HepG2 (cell line): ENCODE data around the gene TRAPPC1. TPM values are rescaled to one million over a fixed set of nuclear protein-coding genes. Genes with fewer than 3 reads are reported as not detected.

Experiments
- ATAC-seq: fragments of 200-7000 bp; cut with Tn5 transposase; 3 replicates; pipeline ENCODE4 v1.9.1; 2020; ENCODE audit warnings: mild to moderate bottlenecking, moderate library complexity
- BruUV-seq: library from RNA; stranded (reverse); fragments of 400-500 nt; replicated peaks from 2 replicates; lab custom pipeline; 2021; lab: Mats Ljungman, UMichigan
- CTCF ChIA-PET: fragments of 300-600 bp; formaldehyde crosslinking; extraction: SDS; loops from one replicate; lab custom pipeline; 2021; ENCODE audit warnings: low total read pairs, inconsistent platforms, low intra/inter-chr PET ratio; lab: Yijun Ruan, JAX
- POLR2A ChIA-PET: fragments of 350-600 bp; sonication (Branson Sonifier 250); formaldehyde crosslinking; loops from one replicate; lab custom pipeline; 2020; ENCODE audit warnings: antibody characterized with exemption, inconsistent platforms; lab: Yijun Ruan, JAX
- DNase-seq: peaks from one replicate; pipeline ENCODE4 v3.0.0-alpha.2; 2015; ENCODE audit warnings: low spot score
- FAIRE-seq: peaks from 3 replicates; lab custom pipeline; 2011; peaks lifted over from hg19 to GRCh38; lab: Jason Lieb, UNC
- H2AFZ ChIP-seq: one replicate; pipeline ENCODE4 v1.6.1; 2011; ENCODE audit warnings: low read length, inconsistent platforms
- H3K27ac ChIP-seq: fragments of 300-600 bp; 3 replicates; pipeline ENCODE4 v1.8.0; 2011; ENCODE audit warnings: mixed run types, mild to moderate bottlenecking, mixed read lengths, low read length, inconsistent platforms; ENCODE audit not compliant: insufficient read depth; ENCODE audit errors: extremely low read length
- H3K27me3 ChIP-seq, 2 experiments: fragments of 200-600 bp in 1 of 2; 2 replicates in 1 of 2; 3 replicates in 1 of 2; pipeline versions ENCODE4 v1.6.0 to v1.8.0; 2011; ENCODE audit warnings: low read length in 2 of 2, mild to moderate bottlenecking in 2 of 2, moderate library complexity in 2 of 2, inconsistent platforms in 1 of 2; ENCODE audit not compliant: insufficient read depth in 2 of 2, control insufficient read depth in 1 of 2
- H3K36me3 ChIP-seq, 2 experiments: fragments of 200-600 bp in 1 of 2; replicated peaks in 1 of 2; 2 replicates in 1 of 2; 3 replicates in 1 of 2; pipeline versions ENCODE4 v1.5.1 to v1.8.0; 2011; ENCODE audit warnings: low read length in 2 of 2, inconsistent platforms in 1 of 2; ENCODE audit not compliant: insufficient read depth in 2 of 2, control insufficient read depth in 1 of 2
- H3K4me1 ChIP-seq: 2 replicates; pipeline ENCODE4 v1.5.1; 2012; ENCODE audit warnings: low read length, inconsistent platforms; ENCODE audit not compliant: insufficient read depth
- H3K4me2 ChIP-seq: 2 replicates; pipeline ENCODE4 v1.6.0; 2011; ENCODE audit warnings: low read depth, low read length, inconsistent platforms
- H3K4me3 ChIP-seq, 3 experiments: fragments of 200-600 bp in 1 of 3; sonication (generic), shearing (Covaris generic) in 1 of 3; replicated peaks in 1 of 3; 2 replicates each; pipeline ENCODE4 v1.5.1; 2011 to 2016; ENCODE audit warnings: low read length in 3 of 3, inconsistent platforms in 2 of 3, low read depth in 2 of 3, mild to moderate bottlenecking in 2 of 3, control low read depth in 1 of 3, mixed read lengths in 1 of 3; ENCODE audit not compliant: insufficient read depth in 1 of 3
- H3K79me2 ChIP-seq: one replicate; pipeline ENCODE4 v1.6.1; 2011; ENCODE audit warnings: low read length, inconsistent platforms; ENCODE audit not compliant: insufficient read depth
- H3K9ac ChIP-seq: 2 replicates; pipeline ENCODE4 v1.6.0; 2011; ENCODE audit warnings: mild to moderate bottlenecking, low read depth, low read length, inconsistent platforms; ENCODE audit not compliant: insufficient read depth
- H3K9me3 ChIP-seq: 2 replicates; pipeline ENCODE4 v1.5.1; 2012; ENCODE audit warnings: mild to moderate bottlenecking, low read length
- H4K20me1 ChIP-seq: 2 replicates; pipeline ENCODE4 v1.6.0; 2011; ENCODE audit warnings: inconsistent platforms, mild to moderate bottlenecking, low read length, moderate library complexity; ENCODE audit not compliant: insufficient read depth
- CCAR2 ChIP-seq: fragments of 200-400 bp; formaldehyde crosslinking; optimal IDR thresholded peaks from 2 replicates; pipeline ENCODE3; 2018; ENCODE audit warnings: low read depth, mild to moderate bottlenecking, low read length, moderate library complexity
- IKZF1 ChIP-seq: fragments of 450-650 bp; IDR thresholded peaks from 2 replicates; pipeline ENCODE4 v1.7.1; 2016
- MLLT10 ChIP-seq: sonication (generic); formaldehyde crosslinking; IDR thresholded peaks from 2 replicates; pipeline ENCODE4 v1.4.0; 2020; ENCODE audit warnings: missing genetic modification reagents
- ZC3H4 ChIP-seq: sonication (generic); formaldehyde crosslinking; IDR thresholded peaks from 2 replicates; pipeline ENCODE4 v1.4.0; 2020; ENCODE audit warnings: missing genetic modification reagents, borderline replicate concordance
- ZFY ChIP-seq: sonication (generic); formaldehyde crosslinking; IDR thresholded peaks from 2 replicates; pipeline ENCODE4 v1.4.0; 2020; ENCODE audit warnings: missing genetic modification reagents
- ZNF225 ChIP-seq: sonication (generic); formaldehyde crosslinking; IDR thresholded peaks from 2 replicates; pipeline ENCODE4 v1.4.0; 2020; ENCODE audit warnings: mild to moderate bottlenecking, missing genetic modification reagents
- ZNF331 ChIP-seq: sonication (generic); formaldehyde crosslinking; IDR thresholded peaks from 2 replicates; pipeline ENCODE4 v1.4.0; 2020; ENCODE audit warnings: missing genetic modification reagents
- ZNF557 ChIP-seq: sonication (generic); formaldehyde crosslinking; IDR thresholded peaks from 2 replicates; pipeline ENCODE4 v1.4.0; 2020; ENCODE audit warnings: missing genetic modification reagents
- ZNF674 ChIP-seq: sonication (generic); formaldehyde crosslinking; IDR thresholded peaks from 2 replicates; pipeline ENCODE4 v1.5.0; 2020; ENCODE audit warnings: low read depth, mild to moderate bottlenecking, missing genetic modification reagents
- ZNF740 ChIP-seq: sonication (generic); formaldehyde crosslinking; IDR thresholded peaks from 2 replicates; pipeline ENCODE4 v1.4.0; 2020; ENCODE audit warnings: missing genetic modification reagents
- ZNF766 ChIP-seq: sonication (generic); formaldehyde crosslinking; IDR thresholded peaks from 2 replicates; pipeline ENCODE4 v1.5.0; 2020; ENCODE audit warnings: missing genetic modification reagents, borderline replicate concordance
- ZNF768 ChIP-seq: sonication (generic); formaldehyde crosslinking; IDR thresholded peaks from 2 replicates; pipeline ENCODE4 v1.4.0; 2020; ENCODE audit warnings: missing genetic modification reagents
- ZNF816 ChIP-seq: sonication (generic); formaldehyde crosslinking; IDR thresholded peaks from 2 replicates; pipeline ENCODE4 v1.8.0; 2022; ENCODE audit warnings: missing genetic modification reagents, mild to moderate bottlenecking, borderline replicate concordance
- WGBS: methylation state at CpG from one replicate; pipeline ENCODE4 v1.1.6; 2017; ENCODE audit warnings: low lambda C conversion rate; 5-methylcytosine and 5-hydroxymethylcytosine counted together
- in situ Hi-C: cut with HindIII; loops from 2 replicates; pipeline ENCODE4 v1.10.0; 2017; ENCODE audit warnings: low pct_unique_long_range_greater_than_20kb; ENCODE audit not compliant: extremely low pct_ligation_motif_present
- intact Hi-C: fragments of 100-400 bp; cut with micrococcal nuclease; formaldehyde crosslinking; loops from one replicate; pipeline ENCODE4 v1.10.0; 2022; ENCODE audit not compliant: unreplicated experiment
- polyA plus RNA-seq, 8 experiments: library from polyadenylated mRNA; depleted of rRNA in 3 of 8; stranded (reverse) in 7 of 8; unstranded in 1 of 8; fragments of >200 nt; fragmentation: Illumina TruSeq in 4 of 8; extraction: Trizol in 4 of 8; gene quantifications; 2 replicates each; pipeline versions ENCODE4 v1.2.1 to v1.2.3, GENCODE V29; 2011 to 2016; ENCODE audit warnings: low read depth in 4 of 8, missing spikeins in 1 of 8, mixed read lengths in 1 of 8; ENCODE audit not compliant: insufficient read depth in 1 of 8
- total RNA-seq, 5 experiments: library from RNA; depleted of rRNA; stranded (reverse); fragments of >200 nt; fragmentation: Illumina TruSeq; extraction: Trizol; gene quantifications; 2 replicates each; pipeline ENCODE4 v1.2.3, GENCODE V29; 2016; ENCODE audit warnings: low read depth in 1 of 5

Gene TRAPPC1
- total and polyA plus RNA-seq, 2 of the 13 experiments (the other 11 are each of a cell fraction or from before 2014, with no cell fraction given) = 28.1 to 44.9 TPM

- no peak for TF ChIP-seq ZNF557 (CRISPR knock-in tag)
Measured at GRCh38 chr17:7897090-7897489, 34.7 kb downstream of the TRAPPC1 start (continued).

- Histone ChIP-seq H3K27me3 (no peaks in the 10 kb centered on the region), H3K4me3 (no peak overlapping the region), H3K4me1 (peaks cover 15% of the 10 kb centered on the region), H3K79me2 (no peaks in the 10 kb centered on the region), H3K9me3 (no peaks in the 10 kb centered on the region), H3K27ac (no peak overlapping the region), H2AFZ (no peak overlapping the region), H4K20me1 (no peaks in the 10 kb centered on the region), H3K4me2 (no peak overlapping the region), H3K36me3 (peaks cover 0 to 2% of the 10 kb centered on the region in 2 experiments; a peak in 1 of 5 replicates), H3K9ac (no peak overlapping the region)
- ChIA-PET POLR2A (no interaction called here), CTCF (no interaction called here)
- ATAC-seq = no peak
- no peak for FAIRE-seq
- in situ Hi-C loops = loop anchor here (5.0 kb wide), 2 partner anchors 38 to 73 kb away; partner anchors contain the start of genes CYB5D1, NAA38 and TMEM88
- TF ChIP-seq ZNF768 (CRISPR knock-in tag) = no peak
- no peak for TF ChIP-seq ZNF331 (CRISPR knock-in tag)
- TF ChIP-seq ZFY (CRISPR knock-in tag) = no peak
- TF ChIP-seq ZNF225 (CRISPR knock-in tag) = no peak
- no peak for TF ChIP-seq CCAR2
- no peak for TF ChIP-seq ZNF816 (CRISPR knock-in tag)
- TF ChIP-seq ZC3H4 (CRISPR knock-in tag) = no peak
- TF ChIP-seq ZNF674 = no peak
- no peak for TF ChIP-seq ZNF766
- TF ChIP-seq MLLT10 (CRISPR knock-in tag) = no peak
- no peak for TF ChIP-seq IKZF1
- TF ChIP-seq ZNF740 (CRISPR knock-in tag) = no peak
- DNase-seq = no peak
- WGBS = 84% methylated on average over 8 of the region's 8 CpGs
- no TSS peak for BruUV-seq
- intact Hi-C loops = no loop called here
Measured at GRCh38 chr17:7894866-7895265, 36.9 kb downstream of the TRAPPC1 start.
